Gastrocnemius medialis (tissue), 4 donors: Measurements from ENCODE around the gene CLEC4G.

Experiments used
- CTCF ChIP-seq, 5 experiments: fragments of 450-650 bp in 3 of 5; fragments of 200-600 bp in 2 of 5; sonication (generic) in 2 of 5; IDR thresholded peaks in 4 of 5; conservative IDR thresholded peaks in 1 of 5; 1 replicate in 4 of 5; 2 replicates in 1 of 5; pipeline ENCODE4 v1.5.1; 2016 to 2019; ENCODE audit warnings: antibody characterized with exemption in 5 of 5, mild to moderate bottlenecking in 3 of 5, moderate library complexity in 3 of 5
- POLR2A ChIP-seq, 2 donors: fragments of 450-650 bp; IDR thresholded peaks; one replicate each; pipeline ENCODE4 v1.6.1; 2017; ENCODE audit warnings: antibody characterized with exemption in 2 of 2, mild to moderate bottlenecking in 2 of 2, moderate library complexity in 2 of 2

- TF ChIP-seq CTCF (IDR thresholded peaks at IDR 0.05 in 4 of 5, conservative IDR thresholded peaks at IDR 0.05 in 1 of 5) (no peak), POLR2A (IDR thresholded peaks at IDR 0.05) (no peak)
These were observed 13.2 kb downstream of the CLEC4G start for GRCh38 chr19:7718668-7719067.
